HG03108 (cell line): Measurements from ENCODE around the gene ERICH4.

Source experiments
- ATAC-seq: cut with Tn5 transposase; IDR thresholded peaks from one replicate; pipeline ENCODE4 v1.9.1; 2021; ENCODE audit warnings: moderate library complexity; ENCODE audit not compliant: unreplicated experiment

Gene ERICH4

DNA sequence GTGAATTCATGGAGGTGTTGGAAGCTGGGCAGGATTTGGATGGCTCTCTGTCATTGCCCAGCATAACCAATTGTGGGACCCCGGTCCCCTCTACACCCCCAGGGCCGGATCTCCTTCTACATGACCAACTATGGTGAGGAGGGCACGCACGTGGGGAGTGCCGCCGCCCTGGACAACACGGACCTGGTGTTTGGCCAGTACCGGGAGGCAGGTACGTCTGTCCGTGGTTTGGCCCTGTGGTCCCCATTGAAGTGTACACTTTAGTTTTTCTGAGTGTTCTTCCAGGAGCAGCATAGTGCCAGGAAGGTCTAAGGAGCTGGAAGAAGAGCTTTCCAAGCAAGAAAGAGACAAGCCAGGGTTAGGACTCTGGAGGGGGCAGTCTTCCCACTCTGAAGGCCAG is 29.0 kb upstream of the ERICH4 start:
- no peak for ATAC-seq

GRCh38 chr19:41414461-41414860 is 28.5 kb upstream of the ERICH4 start:
- no peak for ATAC-seq

DNA sequence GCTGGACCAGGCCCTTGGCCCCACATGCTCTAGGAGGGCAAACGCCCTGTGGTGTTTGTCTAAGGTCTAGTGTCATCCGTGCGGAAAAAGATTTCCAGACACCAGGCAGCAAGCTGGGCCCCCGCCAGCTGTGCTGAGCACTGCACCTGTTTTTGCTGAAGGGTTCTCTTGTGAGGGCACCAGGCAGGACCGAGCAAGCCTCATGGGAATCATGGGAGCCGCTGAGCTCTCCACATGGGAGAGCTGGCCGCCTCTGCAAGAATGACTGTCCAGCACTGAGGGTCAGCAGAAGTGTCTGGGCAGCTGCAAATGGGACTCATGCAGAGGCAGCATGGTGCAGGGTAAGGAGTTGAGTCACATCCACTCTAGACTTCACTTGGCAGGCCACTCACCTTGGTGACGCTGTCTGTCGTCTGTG is 27.8 kb upstream of the ERICH4 start:
- no peak for ATAC-seq

GRCh38 chr19:41416194-41416674 is 26.7 kb upstream of the ERICH4 start:
- ATAC-seq, result no peak

DNA sequence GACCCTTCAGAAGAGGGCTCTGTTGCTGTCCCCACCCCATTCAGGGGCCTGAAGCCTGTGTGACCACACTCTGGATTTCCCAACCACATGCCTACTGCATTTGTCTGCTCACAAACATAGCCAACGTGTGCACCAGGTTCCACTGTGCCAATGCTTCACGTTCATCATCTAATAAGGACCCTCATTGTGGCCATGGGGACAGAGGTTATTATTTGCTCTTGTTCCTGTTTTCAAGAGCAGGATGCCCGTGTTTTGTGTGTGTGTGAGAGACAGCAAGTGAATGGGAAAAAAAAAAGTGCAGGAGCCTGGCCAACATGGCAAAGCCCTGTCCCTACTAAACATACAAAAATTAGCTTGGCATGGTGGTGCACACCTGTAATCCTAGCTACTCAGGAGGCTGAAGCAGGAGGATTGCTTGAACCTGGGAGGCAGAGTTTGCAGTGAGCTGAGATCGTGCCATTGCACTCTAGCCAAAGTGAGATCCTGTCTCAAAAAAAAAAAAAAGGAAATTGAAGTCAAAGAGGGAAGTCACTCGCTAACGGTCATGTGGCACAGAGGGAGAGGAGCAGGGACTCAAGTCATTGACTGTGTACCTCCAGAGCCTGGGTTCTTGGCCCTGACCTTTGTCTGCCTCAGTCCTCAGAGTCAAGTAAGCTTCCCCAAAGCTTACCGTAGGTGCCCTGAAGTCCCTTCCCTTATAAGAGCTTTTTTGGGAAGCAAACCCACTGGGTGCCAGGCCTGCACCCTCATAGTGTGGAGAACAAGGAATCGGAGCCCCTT is 22.7 kb upstream of the ERICH4 start:
- ATAC-seq, result no peak

GRCh38 chr19:41421314-41421713 is 21.6 kb upstream of the ERICH4 start:
- no peak for ATAC-seq

DNA sequence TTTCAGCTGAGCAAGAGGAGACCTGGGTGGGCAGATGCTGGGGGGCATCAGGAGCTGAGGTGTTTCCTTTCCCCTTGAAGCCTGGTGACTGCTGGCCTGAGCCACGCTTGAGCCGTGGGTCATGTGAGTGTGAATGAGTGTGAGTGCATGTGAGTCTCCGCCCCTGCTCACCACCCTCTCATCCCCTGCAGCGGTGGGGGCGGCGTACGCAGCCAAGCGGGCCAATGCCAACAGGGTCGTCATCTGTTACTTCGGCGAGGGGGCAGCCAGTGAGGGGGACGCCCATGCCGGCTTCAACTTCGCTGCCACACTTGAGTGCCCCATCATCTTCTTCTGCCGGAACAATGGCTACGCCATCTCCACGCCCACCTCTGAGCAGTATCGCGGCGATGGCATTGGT is 21.0 kb upstream of the ERICH4 start:
- ATAC-seq, result no peak

DNA sequence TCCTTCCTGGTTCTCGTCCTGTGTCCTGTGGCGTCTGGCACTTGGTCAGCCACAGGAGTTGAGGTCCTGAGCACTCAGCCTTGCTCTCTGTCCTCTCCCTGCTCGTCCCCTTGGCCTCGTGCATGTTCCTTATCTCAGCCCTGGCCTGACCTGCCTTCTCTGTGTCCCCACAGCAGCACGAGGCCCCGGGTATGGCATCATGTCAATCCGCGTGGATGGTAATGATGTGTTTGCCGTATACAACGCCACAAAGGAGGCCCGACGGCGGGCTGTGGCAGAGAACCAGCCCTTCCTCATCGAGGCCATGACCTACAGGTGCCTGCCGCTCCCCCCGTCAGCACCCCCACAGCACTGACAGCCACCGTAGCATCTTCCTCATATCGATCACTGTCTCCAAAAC is 20.5 kb upstream of the ERICH4 start:
- no peak for ATAC-seq

GRCh38 chr19:41422955-41423354 is 20.0 kb upstream of the ERICH4 start:
- no peak for ATAC-seq

GRCh38 chr19:41424335-41425173 is 18.4 kb upstream of the ERICH4 start:
- ATAC-seq, result no peak

- ATAC-seq, result no peak
Observed at GRCh38 chr19:41425174-41426115, 17.5 kb upstream of the ERICH4 start.

DNA sequence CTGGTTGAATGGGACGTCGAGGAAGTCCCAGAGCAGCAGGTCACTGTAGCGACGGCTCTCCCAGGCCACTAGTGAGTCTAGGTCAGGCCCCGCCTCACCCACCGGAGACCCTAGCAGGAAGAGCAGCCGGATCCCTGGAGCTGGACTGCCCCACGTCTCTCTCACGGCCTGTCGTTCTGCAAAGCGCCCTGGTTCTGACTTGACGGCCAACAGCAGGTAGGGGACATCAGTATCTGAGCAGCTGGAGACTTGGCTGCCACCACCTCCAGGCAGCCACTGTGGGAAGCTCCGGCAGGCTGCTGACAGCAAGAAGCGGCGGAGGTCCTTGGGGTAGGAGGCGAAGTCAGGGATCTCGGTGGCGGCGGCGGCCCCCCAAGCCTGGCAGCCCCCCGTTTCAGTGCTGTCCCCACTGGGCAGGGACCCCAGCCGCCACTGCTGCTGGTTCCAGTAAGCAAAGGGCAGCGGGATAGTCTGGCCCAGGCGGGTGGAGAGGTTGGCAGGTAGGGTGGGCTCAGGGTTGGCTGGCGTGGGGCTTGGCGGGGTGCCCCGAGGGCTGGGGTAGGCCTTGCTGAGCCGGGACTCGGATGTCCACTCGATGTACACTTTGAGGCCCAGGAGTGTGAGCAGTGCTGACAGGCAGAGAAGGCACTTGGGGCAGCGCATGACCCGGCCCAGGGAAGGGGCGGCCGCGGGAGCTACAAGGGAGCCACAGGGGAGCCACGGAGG is 16.7 kb upstream of the ERICH4 start:
- no peak for ATAC-seq

GRCh38 chr19:41426952-41427646 is 15.9 kb upstream of the ERICH4 start, which contains the start of gene B3GNT8:
TSS of gene B3GNT8 (minus strand) at chr19:41427374. CDS start at chr19:41426778, 596 bp downstream.
- ATAC-seq, result no peak

GRCh38 chr19:41427647-41428480 is 15.1 kb upstream of the ERICH4 start:
- no peak for ATAC-seq

DNA sequence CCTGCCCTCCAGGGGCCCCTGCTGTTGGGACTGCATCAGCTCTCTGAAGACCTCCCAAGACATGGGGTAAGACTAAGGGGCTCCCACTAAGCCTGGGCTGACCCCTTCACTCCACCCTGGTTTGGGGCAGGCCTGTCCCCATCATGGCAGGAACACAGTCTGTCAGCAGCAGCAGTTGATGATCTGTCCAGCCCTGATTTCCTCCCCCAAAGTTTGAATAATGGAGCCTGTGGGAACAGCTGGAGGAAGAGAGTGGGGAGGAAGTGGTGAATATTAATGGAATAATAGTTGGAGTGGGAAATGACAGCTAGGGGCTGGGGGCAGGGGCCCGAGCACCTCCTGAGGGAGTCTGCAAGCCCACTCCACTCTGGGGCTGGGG is 14.5 kb upstream of the ERICH4 start:
- no peak for ATAC-seq

- no peak for ATAC-seq
Observed at GRCh38 chr19:41430922-41431321, 12.0 kb upstream of the ERICH4 start.

DNA sequence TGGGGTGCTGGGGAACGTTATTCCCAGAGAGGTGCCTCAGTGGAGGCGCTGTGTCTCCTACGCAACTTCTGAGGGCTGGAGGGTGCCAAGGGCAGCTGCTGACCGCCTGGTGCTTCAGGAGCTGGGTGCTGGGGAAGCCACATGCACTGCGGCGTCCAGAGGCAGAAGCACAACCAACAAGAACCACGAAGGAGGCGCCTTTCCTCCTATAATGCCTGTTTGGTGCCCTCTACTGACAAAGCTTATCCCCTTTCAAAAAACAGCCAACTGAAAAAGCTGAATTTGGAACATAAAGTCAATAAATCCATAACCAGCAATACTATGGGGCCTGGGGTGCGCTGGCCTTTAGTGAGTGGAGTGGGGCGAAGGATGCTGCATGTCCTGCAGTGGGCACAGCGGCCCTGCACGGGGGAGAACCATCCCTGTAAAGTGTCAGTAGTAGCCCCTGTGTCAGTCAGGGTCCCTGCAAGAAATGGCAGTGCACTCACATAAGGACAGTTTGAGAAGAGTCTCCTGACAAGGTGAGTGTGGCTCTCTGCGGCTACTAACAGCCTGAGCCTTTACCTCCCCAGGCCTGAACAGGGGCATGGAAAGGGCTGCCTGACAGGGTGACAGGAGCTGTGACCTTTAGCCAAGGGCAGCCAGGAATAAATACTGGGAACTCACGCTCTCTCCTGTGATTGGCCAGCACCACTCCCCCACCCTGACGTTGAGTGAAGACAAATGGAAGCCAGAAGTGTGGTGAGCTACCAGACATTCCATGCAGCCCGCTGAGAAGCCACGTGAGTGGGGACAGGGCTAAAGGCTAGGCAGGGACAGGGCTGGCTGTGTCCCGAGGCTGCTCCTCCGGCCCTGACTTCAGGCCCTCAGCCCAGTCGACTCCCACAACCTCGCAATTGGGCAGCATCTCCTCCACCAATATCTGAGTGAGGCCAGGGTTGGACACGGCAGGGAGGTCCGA is 11.2 kb upstream of the ERICH4 start:
- ATAC-seq, result no peak

DNA sequence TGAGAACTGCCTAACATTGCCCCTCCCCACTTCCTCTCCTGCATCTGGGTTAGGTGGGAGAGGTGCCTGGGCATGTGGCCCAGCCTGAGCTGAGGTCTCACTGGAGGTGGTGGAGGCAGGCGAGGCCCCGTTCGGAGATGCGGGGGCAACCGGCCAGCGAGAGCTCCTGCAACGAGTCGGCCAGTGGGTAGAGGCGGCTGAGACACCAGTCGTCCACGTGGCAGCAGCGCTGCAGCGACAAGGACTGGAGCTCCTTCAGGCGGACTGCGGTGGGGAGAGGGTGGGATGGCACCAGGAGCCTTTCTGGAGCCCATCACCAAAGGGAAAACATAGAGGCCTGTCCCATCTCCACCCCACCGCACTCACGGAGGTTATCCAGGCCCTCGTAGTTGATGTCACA is 9.8 kb upstream of the ERICH4 start:
- ATAC-seq, result no peak
